ENCODE results near the gene BCL11A. TPM values are rescaled to one million over a fixed set of nuclear protein-coding genes. Genes with fewer than 3 reads are reported as not detected.

BCL11A gene
- total RNA-seq, 6 experiments from 2014 or later = 1.1 to 3.0 (median 1.9) TPM

DNA sequence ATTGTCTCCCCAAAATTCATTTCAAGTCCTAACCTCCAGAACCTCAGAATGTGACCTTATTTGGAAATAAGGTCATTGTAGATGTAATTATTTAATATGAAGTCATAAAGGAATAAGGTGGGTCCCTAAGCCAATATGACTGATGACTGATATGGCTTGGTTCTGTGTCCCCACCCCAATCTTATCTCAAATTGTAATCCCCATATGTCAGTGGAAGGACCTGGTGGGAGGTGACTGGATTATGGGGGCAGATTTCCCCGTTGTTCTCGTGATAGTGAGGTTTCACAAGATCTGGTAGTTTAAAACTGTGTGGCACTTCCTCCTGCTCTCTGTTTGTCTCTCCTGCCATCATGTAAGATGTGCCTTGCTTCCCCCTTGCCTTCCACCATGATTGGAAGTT lies 43.0 kb upstream of the BCL11A start:
- Mint-ChIP-seq H3K9me3 (peaks cover 12% of the 10 kb centered on the region), H3K4me1 (ENCODE audit: low read depth) (no peaks in the 10 kb centered on the region), H3K4me3 (no peak overlapping the region), H3K27ac (no peak overlapping the region), H3K36me3 (ENCODE audit: low read depth) (no peaks in the 10 kb centered on the region), H3K27me3 (ENCODE audit: insufficient read depth) (peaks cover 7% of the 10 kb centered on the region)
- TF ChIP-seq, protein P1, sequence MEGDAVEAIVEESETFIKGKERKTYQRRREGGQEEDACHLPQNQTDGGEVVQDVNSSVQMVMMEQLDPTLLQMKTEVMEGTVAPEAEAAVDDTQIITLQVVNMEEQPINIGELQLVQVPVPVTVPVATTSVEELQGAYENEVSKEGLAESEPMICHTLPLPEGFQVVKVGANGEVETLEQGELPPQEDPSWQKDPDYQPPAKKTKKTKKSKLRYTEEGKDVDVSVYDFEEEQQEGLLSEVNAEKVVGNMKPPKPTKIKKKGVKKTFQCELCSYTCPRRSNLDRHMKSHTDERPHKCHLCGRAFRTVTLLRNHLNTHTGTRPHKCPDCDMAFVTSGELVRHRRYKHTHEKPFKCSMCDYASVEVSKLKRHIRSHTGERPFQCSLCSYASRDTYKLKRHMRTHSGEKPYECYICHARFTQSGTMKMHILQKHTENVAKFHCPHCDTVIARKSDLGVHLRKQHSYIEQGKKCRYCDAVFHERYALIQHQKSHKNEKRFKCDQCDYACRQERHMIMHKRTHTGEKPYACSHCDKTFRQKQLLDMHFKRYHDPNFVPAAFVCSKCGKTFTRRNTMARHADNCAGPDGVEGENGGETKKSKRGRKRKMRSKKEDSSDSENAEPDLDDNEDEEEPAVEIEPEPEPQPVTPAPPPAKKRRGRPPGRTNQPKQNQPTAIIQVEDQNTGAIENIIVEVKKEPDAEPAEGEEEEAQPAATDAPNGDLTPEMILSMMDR (IDR thresholded peaks at IDR 0.05) = no peak
- DNase-seq = no peak

DNA sequence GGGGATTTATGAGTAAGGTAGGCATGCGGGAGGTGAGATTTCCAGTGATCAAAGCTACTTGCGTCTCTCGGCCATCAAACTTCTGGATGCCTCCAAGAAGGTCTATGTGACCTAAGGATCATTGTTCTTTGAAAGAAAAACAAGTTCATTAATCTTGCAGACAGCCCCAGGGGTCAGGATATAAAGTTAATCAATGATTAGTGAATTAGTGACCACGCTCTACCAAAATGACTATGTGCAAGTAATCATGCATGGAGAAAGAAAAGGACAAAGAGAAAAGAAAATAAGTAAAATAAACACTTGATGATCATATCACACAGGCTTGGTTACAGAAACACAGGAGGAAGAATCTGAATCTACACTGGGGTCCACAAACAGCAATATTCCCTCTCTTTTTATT lies 42.5 kb upstream of the BCL11A start:
- H3K27me3 Mint-ChIP-seq (ENCODE audit: insufficient read depth) = peaks cover 7% of the 10 kb centered on the region
- peaks cover 12% of the 10 kb centered on the region for H3K9me3 Mint-ChIP-seq

DNA sequence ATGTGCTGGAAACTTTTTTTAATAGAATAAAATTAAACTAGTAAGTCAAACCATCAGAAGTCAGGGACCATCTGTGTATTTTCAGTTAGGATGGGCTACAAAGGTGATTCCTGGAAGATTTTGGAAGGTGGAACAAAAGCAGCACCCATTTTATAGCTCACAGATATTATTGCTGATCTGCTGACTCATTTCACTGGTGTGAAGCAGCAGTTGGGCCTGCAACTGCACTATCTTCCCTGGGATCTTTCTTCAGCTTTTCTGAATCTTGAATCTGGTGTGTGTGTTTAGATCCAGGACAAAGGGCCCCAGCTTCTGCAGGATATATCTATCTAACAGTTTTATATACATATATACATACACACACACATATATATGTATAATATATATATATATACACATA lies 35.6 kb upstream of the BCL11A start:
- no peak overlapping the region for H3K4me3 Mint-ChIP-seq
- H3K9me3 Mint-ChIP-seq = peaks cover 12% of the 10 kb centered on the region
- no peaks in the 10 kb centered on the region for H3K36me3 Mint-ChIP-seq (ENCODE audit: low read depth)
- H3K27me3 Mint-ChIP-seq (ENCODE audit: insufficient read depth) = peaks cover 10% of the 10 kb centered on the region
- no peaks in the 10 kb centered on the region for H3K4me1 Mint-ChIP-seq (ENCODE audit: low read depth)
- no peak for DNase-seq
- no peak overlapping the region for H3K27ac Mint-ChIP-seq
- TF ChIP-seq, protein P1 (IDR thresholded peaks at IDR 0.05) = no peak

More for the DNA sequence above, 42.5 kb upstream of the BCL11A start:
- TF ChIP-seq, protein P1 (IDR thresholded peaks at IDR 0.05) = no peak
- no peaks in the 10 kb centered on the region for H3K36me3 Mint-ChIP-seq (ENCODE audit: low read depth)
- H3K4me1 Mint-ChIP-seq (ENCODE audit: low read depth) = no peaks in the 10 kb centered on the region
- no peak overlapping the region for H3K27ac Mint-ChIP-seq
- H3K4me3 Mint-ChIP-seq = no peak overlapping the region
- no peak for DNase-seq

DNA sequence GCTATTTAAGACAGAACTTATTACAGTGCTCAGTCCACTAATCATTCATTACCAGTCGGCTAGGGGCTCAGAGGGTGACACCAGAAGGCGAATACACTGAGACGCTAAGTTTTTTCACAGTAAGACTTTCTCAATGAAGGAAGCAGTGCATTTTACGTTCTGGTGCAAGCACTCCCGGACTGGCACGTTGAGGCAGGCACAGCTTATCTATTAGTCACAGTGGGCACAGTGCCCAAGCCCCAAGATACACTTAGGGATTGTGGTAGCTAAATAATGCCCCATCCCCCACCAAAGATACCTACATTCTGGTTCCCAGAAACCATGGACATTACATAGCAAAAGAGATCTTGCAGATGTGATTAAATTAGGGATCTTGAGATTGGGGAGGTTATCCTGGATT lies 32.6 kb upstream of the BCL11A start:
- DNase-seq = no peak
- H3K9me3 Mint-ChIP-seq = no peaks in the 10 kb centered on the region; the same call in 1 of the 2 replicates
- peaks cover 13% of the 10 kb centered on the region for H3K27me3 Mint-ChIP-seq (ENCODE audit: insufficient read depth)
- no peak overlapping the region for H3K27ac Mint-ChIP-seq
- H3K36me3 Mint-ChIP-seq (ENCODE audit: low read depth) = no peaks in the 10 kb centered on the region
- TF ChIP-seq, protein P1 (IDR thresholded peaks at IDR 0.05) = no peak
- no peaks in the 10 kb centered on the region for H3K4me1 Mint-ChIP-seq (ENCODE audit: low read depth)
- no peak overlapping the region for H3K4me3 Mint-ChIP-seq

DNA sequence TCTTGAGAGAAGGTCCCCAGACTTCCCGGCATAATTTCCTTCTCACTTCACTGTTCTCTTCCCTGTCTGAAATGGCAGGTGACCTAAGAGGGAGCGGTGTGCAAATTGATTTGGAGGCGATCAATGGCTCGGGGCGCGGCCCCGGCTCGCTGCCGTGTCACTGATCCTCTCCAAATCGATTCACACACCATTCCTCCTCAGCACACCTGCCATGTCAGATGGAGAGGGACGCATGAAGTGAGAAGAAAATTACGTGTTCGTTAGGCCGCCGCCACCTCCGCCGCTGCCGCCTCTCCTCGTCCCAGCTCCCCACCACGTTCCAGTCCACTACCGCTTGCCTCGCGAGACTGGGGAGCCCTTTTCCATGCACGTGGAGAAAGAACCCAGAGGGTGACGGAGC lies 31.8 kb upstream of the BCL11A start:
- TF ChIP-seq, protein P1 (IDR thresholded peaks at IDR 0.05) = no peak
- DNase-seq = no peak
- Mint-ChIP-seq H3K4me3 (no peak overlapping the region), H3K4me1 (ENCODE audit: low read depth) (no peaks in the 10 kb centered on the region), H3K27me3 (ENCODE audit: insufficient read depth) (peaks cover 13% of the 10 kb centered on the region), H3K9me3 (no peaks in the 10 kb centered on the region), H3K36me3 (ENCODE audit: low read depth) (no peaks in the 10 kb centered on the region), H3K27ac (no peak overlapping the region)

DNA sequence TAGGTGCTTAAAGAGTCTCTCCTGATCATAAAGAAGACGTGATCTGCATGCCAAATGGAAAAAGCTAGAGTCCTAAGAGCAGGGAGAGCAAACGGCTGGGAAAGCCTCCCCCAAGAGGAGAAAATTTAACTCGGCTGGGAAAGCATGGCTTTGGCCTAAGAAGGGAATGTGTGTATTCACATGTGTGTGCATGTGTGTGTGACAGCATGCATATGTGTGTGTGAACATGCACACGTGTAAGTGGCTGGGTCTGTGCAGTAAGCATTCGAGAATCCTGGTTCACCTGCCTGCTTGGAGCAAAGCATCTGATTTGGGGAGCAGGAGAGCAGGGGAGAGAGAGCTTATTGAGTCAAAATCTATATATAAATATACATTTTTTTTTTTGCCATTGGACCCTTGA lies 30.1 kb upstream of the BCL11A start:
- TF ChIP-seq, protein P1 (IDR thresholded peaks at IDR 0.05) = no peak
- H3K9me3 Mint-ChIP-seq = no peaks in the 10 kb centered on the region
- H3K27me3 Mint-ChIP-seq (ENCODE audit: insufficient read depth) = peaks cover 15% of the 10 kb centered on the region
- H3K4me3 Mint-ChIP-seq = no peak overlapping the region
- no peaks in the 10 kb centered on the region for H3K4me1 Mint-ChIP-seq (ENCODE audit: low read depth)
- H3K27ac Mint-ChIP-seq = no peak overlapping the region
- no peak for DNase-seq
- no peaks in the 10 kb centered on the region for H3K36me3 Mint-ChIP-seq (ENCODE audit: low read depth)
